Fibroblast of upper back skin (primary cell): ENCODE data around the gene SRCAP.

Experiments used
- DNase-seq: peaks from one replicate; pipeline ENCODE4 v3.0.0-alpha.2; 2013

SRCAP gene

DNA sequence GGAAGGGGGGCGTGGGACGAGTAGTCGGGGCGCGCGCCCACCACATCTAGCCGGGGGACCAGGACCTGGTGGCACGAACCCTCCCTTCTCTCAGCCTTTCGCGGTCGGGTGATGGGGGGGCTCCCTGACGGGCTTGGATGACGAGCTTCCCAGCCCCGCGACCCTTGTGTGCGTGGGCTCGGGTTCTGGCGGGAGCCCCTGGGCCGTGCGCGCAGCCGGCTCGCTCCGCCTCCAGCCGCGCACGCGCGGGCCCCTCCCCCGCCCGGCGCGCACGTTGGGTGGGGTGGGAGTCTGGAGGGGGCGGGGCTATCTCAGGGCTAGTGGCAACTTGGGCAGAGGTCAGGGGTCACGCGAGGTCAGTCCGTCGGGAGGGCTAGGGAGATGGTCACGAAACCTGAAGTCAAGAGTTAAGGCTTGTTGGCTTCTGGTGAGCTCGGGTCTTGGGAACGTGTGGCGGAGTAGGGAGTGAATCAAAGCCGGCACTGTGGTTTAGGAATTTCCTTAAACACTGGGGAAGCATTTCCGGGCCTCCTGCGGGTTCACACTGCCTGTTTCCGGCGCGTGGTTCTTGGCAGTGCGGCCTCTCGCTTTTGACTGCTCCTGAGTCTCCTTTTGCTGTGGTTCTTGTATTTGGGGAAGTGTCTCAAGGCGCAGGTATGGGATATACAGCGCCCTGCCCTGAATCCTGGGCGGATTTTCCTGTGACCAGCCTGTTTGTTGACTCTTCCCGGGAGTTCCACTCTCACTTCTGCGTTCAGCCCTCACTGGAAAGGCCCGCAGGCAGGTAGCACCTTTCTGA lies at the start of gene SRCAP:
Gene SRCAP (plus strand): TSS at position 356 of the 799 bp plus-strand sequence. CDS start 1,654 bp downstream, outside the sequence.
- DNase-seq: peak; percentile 69

- DNase-seq: no peak
Measured at GRCh38 chr16:30649725-30650368, 49.1 kb upstream of the SRCAP start.

DNA sequence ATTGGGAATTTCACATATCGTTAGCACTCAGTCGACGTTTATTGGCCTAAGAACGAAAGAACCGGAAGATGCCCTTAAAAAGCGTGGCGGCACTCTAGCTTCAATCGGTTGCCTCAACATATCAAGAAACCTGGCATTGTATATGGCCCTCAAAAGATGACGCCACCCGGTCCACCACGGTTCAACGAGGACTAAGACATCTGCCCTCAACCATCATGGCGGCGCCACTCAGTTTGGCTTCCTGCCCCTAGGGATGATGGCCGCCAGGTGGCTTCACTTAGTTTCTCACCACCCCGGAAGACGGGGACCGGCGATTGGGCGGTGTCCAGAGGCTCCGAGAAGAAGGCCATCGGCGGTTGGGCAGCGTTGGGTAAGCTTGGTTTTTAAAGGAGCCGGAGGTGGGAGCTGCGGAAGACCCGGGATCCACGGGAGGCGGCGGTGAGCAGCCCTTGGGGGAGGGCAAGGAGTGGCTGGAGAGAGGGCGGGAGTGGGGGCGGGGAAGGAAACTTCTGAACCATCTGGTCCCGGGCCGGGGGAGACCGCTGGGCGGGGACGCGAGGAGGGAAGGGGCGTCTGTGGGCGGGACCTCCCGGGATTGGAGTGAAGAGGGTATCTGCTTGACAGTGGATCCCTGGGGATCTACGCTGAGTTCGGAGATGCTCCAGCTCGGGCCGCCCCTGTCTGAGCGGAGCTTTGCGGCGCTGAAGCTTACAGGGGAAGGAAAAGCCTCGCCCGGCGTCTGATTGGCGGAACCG lies 48.4 kb upstream of the SRCAP start, which contains the start of gene PRR14:
Gene PRR14 (plus strand): TSS at position 592 of the 755 bp plus-strand sequence. CDS start 686 bp downstream, outside the sequence.
- peak; percentile 100 for DNase-seq

- peak; percentile 55 for DNase-seq
Measured at GRCh38 chr16:30651124-30652004, 47.6 kb upstream of the SRCAP start.

DNA sequence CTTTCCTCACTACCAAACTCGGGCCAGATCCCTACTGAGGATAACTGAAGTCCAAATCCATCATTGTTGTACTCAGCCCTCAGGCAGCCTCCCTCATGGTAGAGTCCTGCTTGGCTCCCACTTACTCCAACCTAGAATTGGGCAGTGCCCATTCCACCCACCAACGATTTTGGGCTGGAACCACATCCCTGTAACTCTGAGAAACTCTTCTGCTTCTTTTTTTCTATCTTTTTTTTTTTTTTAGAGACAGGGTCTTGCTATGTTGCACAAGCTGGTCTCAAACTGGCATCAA lies 47.0 kb upstream of the SRCAP start:
- DNase-seq: no peak

GRCh38 chr16:30652718-30653117 lies 46.3 kb upstream of the SRCAP start:
- DNase-seq: no peak

- DNase-seq: no peak
Measured at GRCh38 chr16:30654856-30655255, 44.1 kb upstream of the SRCAP start.

- DNase-seq: no peak
Measured at GRCh38 chr16:30655815-30656347, 43.1 kb upstream of the SRCAP start.

GRCh38 chr16:30656388-30656787 lies 42.6 kb upstream of the SRCAP start:
- DNase-seq: no peak

DNA sequence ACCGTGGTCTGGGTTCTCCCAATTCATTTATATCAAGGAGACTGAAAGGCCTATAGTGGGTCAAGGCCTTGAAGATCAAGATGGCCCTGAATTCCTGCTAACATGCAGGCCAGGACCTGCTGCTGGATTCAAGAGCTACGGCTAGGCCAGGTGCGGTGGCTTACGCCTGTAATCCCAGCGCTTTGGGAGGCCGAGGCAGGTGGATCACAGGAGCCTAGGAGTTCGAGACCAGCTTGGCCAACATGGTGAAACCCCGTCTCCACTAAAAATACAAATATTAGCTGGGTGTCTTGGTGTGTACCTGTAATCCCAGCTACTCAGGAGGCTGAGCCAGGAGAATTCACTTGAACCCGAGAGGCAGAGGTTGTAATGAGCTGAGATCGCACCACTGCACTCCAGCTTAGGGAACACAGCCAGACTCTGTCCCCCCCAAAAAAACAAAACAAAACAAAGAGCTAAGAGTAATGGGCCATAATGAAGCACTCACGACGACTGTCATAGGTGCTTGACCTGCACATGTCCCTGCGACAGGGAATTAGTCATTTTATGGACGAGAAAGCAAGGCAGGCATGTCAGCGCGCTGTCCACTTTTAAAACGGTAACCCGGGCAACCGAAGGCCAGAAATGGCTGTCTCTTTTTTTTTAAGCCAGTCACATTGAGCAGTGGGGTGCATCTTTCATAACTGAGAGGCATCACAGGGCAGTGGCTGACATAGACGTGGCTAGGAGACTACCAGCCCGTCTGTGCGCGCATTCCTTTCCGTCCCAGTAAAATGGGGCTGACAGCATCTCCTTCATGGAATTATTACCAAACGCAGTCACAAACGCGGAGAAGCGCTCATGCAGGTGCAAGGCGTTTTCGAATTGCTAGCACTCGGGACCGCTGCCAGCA lies 41.8 kb upstream of the SRCAP start:
- no peak for DNase-seq

- peak; percentile 100 for DNase-seq
Measured at GRCh38 chr16:30657866-30658730, 40.9 kb upstream of the SRCAP start, which contains the start of gene FBRS. Gene FBRS (plus strand): TSS chr16:30658431. CDS start chr16:30659519, 1,088 bp downstream.

- peak; percentile 97 for DNase-seq
Measured at GRCh38 chr16:30658731-30659506, 40.1 kb upstream of the SRCAP start.

DNA sequence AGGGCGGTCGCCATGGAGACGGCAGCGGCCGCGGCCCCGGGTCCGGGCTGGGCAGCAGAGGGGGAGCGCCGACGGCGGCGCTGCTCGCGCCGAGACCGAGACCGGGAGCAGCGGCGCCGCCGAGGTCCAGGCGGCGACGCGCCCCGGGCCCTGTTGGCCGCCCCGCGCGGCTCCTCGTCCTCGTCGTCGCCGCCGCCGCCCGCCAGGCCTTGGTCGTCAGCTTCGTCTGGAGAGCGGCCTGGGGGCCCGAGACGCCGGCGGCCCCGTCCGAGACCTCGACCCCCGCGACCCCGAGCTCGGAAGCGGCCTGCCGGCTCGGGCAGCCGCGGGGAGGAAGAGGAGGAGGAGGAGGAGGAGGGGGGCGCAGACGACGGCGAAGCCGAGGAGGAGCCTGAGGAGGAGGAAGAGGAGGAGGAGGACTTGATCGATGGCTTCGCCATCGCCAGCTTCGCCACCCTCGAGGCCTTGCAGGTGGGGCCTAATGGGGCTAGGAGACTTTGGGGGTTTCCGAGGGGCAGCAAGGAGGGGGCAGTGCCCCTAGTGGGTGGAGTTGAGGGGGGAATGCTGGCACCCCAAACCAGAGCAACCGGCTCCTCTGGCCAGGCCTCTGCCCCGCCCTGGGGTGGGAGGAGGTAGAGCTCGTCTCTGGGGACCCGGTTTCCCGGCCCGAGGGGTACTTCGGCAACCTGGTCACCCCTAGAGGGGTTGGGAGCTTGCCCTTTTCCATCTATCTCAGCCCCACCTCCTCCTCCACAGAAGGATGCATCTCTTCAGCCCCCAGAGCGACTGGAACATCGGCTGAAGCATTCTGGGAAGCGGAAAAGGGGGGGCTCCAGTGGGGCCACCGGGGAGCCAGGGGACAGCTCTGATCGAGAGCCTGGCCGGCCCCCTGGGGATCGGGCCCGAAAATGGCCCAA lies 39.2 kb upstream of the SRCAP start:
- no peak for DNase-seq

DNA sequence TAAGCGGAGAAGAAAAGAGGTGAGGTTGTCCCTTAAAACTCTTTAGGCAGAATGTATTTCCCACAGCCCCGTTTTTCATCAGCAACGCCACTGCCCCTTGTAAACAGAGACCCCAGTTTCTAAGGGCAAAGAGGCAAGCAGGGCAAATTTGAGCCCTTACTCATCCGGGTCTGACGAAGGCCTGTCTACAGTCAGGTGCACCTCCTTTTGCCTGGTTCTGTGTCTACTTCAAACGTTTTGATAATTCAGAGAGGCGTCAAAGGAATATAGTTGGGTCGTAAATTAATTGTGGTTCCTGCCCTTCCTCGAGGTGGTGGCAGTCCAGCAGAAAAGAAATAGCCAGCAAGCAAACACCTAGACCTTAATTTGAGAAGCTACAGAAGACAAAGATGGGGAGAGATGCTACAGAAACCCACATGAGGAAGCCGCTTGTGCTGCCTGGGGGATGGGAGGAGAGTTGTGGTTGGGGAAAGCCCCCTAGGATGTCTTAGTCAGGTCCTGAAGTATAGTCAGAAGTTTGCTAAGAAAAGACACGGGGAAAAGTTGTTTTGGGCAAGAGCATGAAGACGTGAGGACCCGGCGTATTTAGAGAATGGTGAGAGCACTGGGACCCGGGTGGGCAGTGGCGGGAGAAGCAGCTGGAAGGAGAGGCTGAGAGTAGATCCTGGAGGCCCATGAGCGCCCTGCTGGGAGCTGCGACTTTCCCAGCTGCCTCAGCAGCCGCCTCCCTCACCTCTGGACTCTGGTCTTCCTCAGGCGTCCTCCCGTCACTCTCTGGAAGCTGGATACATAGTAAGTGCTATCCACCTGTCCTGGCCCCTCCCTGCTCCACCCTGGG lies 38.3 kb upstream of the SRCAP start:
- DNase-seq: peak; percentile 16

DNA sequence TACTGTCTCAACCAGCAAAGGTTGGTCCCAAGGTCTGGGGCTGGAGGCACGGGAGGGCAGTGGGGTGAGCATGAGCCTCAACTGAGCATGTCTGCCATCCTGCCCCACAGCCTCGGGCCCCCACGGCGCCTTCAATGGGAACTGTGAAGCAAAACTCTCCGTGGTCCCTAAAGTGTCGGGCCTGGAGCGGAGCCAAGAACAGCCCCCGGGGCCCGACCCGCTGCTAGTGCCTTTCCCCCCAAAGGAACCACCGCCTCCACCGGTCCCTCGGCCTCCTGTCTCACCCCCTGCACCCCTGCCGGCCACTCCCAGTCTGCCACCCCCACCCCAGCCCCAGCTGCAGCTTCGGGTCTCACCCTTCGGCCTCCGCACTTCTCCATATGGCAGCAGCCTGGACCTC lies 36.5 kb upstream of the SRCAP start:
- no peak for DNase-seq

- DNase-seq: no peak
Measured at GRCh38 chr16:30663038-30663437, 35.9 kb upstream of the SRCAP start.

- DNase-seq: no peak
Measured at GRCh38 chr16:30663820-30664219, 35.2 kb upstream of the SRCAP start.
